Activated T-cell treated with anti-CD3 and anti-CD28 coated beads, Interleukin-2, amount 50 U/mL, for 72 hours (primary cell): ENCODE data around the gene PPEF1. TPM values are rescaled to one million over a fixed set of nuclear protein-coding genes. Genes with fewer than 3 reads are reported as not detected.

Experiments used
- ATAC-seq, 2 donors: fragments of 150-1000 bp; cut with Tn5 transposase; replicated peaks in 1 of 2; 2 replicates each; pipeline ENCODE4 v1.10.0; 2021; ENCODE audit warnings: moderate library complexity in 2 of 2, mild to moderate bottlenecking in 1 of 2
- DNase-seq, 2 donors: peaks; one replicate each; pipeline ENCODE4 v3.0.0; 2021 to 2022; ENCODE audit warnings: mixed read lengths in 1 of 2
- H3K27ac Mint-ChIP-seq: one replicate; pipeline ENCODE4 v1.8.0; 2022; ENCODE audit warnings: mild to moderate bottlenecking, moderate library complexity, mixed read lengths
- H3K27me3 Mint-ChIP-seq: one replicate; pipeline ENCODE4 v1.8.0; 2022; ENCODE audit warnings: low read depth, mixed read lengths
- H3K36me3 Mint-ChIP-seq, 2 donors: one replicate each; pipeline ENCODE4 v1.8.0; 2022; ENCODE audit warnings: mixed read lengths in 2 of 2, mild to moderate bottlenecking in 1 of 2; ENCODE audit not compliant: insufficient read depth in 2 of 2
- H3K4me1 Mint-ChIP-seq: one replicate; pipeline ENCODE4 v1.8.0; 2022; ENCODE audit warnings: low read depth, mixed read lengths
- H3K4me3 Mint-ChIP-seq, 2 donors: one replicate each; pipeline ENCODE4 v1.8.0; 2022; ENCODE audit warnings: mild to moderate bottlenecking in 2 of 2, mixed read lengths in 2 of 2, moderate library complexity in 2 of 2
- H3K9me3 Mint-ChIP-seq, 2 donors: one replicate each; pipeline ENCODE4 v1.8.0; 2022; ENCODE audit warnings: mixed read lengths in 2 of 2
- total RNA-seq, 2 donors: library from RNA; stranded (reverse); gene quantifications; one replicate each; pipeline ENCODE4 v1.2.3, GENCODE V29; 2022

PPEF1 gene
- total RNA-seq, 2 donors from 2014 or later: 0.74 to 0.97 TPM

DNA sequence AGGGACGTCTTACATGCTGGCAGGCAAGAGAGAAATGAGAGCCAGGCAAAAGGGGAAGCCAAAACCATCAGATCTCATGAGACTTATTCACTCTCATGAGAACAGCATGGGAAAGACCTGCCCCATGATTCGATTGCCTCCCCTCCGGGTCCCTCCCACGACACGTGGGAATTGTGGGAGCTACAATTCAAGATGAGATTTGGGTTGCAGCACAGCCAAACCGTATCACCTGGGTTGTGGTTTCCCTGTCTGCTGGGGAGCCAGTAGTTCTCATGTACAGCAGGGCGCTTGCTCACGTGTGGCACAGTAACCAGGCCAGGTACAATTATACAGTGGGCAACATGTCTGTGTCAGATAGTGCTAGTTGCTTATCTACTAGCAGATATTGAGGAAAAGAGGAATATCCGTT is 24.5 kb upstream of the PPEF1 start:
- H3K27ac Mint-ChIP-seq: no peak overlapping the region
- DNase-seq: no peak
- peaks cover 0 to 2% of the 10 kb centered on the region in 2 donors for H3K9me3 Mint-ChIP-seq
- H3K36me3 Mint-ChIP-seq: peaks cover 0 to 2% of the 10 kb centered on the region in 2 donors
- ATAC-seq: no peak
- no peak overlapping the region for H3K4me3 Mint-ChIP-seq
- no peaks in the 10 kb centered on the region for H3K27me3 Mint-ChIP-seq
- H3K4me1 Mint-ChIP-seq: no peaks in the 10 kb centered on the region

- no peak overlapping the region for H3K4me3 Mint-ChIP-seq
- H3K27ac Mint-ChIP-seq: no peak overlapping the region
- H3K36me3 Mint-ChIP-seq: no peaks in the 10 kb centered on the region
- DNase-seq: no peak
- peaks cover 9% of the 10 kb centered on the region for H3K27me3 Mint-ChIP-seq
- H3K9me3 Mint-ChIP-seq: no peaks in the 10 kb centered on the region
- no peaks in the 10 kb centered on the region for H3K4me1 Mint-ChIP-seq
- no peak for ATAC-seq
Observed at GRCh38 chrX:18687856-18688495, 19.5 kb upstream of the PPEF1 start.

GRCh38 chrX:18691431-18691830 is 16.0 kb upstream of the PPEF1 start:
- Mint-ChIP-seq H3K36me3 (peaks cover 0 to 2% of the 10 kb centered on the region in 2 donors), H3K4me3 (no peak overlapping the region), H3K27me3 (peaks cover 11% of the 10 kb centered on the region), H3K9me3 (no peaks in the 10 kb centered on the region), H3K4me1 (no peaks in the 10 kb centered on the region), H3K27ac (no peak overlapping the region)
- ATAC-seq: no peak
- DNase-seq: no peak

DNA sequence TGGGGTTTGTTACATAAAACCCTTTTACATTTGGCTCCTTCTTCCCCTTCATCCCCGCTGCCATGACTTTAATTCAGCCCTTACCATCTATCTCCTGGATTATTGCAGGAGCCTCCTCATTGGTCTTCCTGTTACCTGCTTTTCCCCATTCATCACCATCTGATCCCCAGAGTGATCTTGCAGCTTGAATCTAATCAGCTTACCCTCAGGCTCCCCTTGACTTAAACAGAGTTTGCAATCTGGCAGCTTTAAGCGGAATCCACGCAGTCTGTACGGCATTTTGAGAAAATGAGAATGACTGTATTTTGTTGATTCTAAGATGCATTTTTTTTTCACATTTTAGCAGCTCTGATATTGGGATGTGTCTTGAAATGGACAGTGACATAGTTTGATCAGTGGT is 14.9 kb upstream of the PPEF1 start:
- Mint-ChIP-seq H3K27me3 (peaks cover 11% of the 10 kb centered on the region), H3K27ac (no peak overlapping the region), H3K4me1 (no peaks in the 10 kb centered on the region), H3K4me3 (no peak overlapping the region), H3K36me3 (peaks cover 0 to 2% of the 10 kb centered on the region in 2 donors), H3K9me3 (no peaks in the 10 kb centered on the region)
- ATAC-seq (no peak), DNase-seq (no peak)

- Mint-ChIP-seq H3K4me1 (no peaks in the 10 kb centered on the region), H3K36me3 (peaks cover 0 to 2% of the 10 kb centered on the region in 2 donors), H3K9me3 (no peaks in the 10 kb centered on the region), H3K27me3 (peaks cover 11% of the 10 kb centered on the region), H3K27ac (no peak overlapping the region), H3K4me3 (no peak overlapping the region)
- DNase-seq: no peak
- no peak for ATAC-seq
Observed at GRCh38 chrX:18696653-18697052, 10.8 kb upstream of the PPEF1 start.

DNA sequence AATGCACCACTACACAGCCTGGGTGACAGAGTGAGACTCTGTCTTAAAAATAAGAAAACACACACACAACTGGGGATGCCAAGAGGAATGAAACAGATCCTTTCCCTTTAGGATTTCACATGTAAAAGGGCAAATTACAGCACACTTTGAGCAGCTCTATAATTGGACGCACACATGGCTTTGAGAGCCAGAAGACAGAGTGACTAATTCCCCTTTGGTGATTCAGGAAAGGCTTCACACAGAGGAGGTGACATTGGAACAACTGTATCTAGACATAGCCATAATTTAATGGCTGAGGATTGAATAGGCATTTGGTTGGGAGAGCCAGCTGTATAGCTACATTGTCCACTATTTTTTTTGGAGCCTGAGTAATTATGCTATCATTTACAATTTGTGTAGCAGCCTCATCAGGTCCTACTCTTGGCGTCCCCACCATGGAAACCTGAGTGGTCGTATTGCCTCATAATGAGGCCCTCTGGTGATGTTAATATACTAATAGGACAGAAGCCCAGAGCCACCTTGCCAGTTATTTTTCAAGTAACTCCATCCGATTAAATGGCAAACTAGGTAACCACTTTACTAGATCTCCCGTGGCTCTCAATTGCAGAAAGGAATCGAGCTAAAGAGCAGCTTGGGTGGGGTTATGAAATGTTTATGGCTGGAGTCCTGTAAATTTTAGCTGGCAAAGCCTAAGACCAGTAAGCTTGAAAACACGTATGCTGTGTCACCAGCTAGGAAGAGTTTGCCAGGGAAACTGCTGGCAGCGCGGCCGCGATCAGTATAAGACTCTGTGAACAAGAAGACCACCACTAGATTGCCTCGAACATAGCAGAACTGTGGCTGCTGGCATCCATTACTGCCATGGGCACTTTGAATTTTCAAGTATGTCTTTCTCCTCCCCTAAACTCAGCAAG is 8.5 kb upstream of the PPEF1 start:
- Mint-ChIP-seq H3K36me3 (peaks cover 0 to under 1% of the 10 kb centered on the region in 2 donors), H3K27ac (no peak overlapping the region), H3K27me3 (no peaks in the 10 kb centered on the region), H3K9me3 (no peaks in the 10 kb centered on the region), H3K4me1 (no peaks in the 10 kb centered on the region), H3K4me3 (no peak overlapping the region)
- DNase-seq: no peak
- ATAC-seq: no peak

- H3K27me3 Mint-ChIP-seq: no peaks in the 10 kb centered on the region
- no peaks in the 10 kb centered on the region for H3K9me3 Mint-ChIP-seq
- no peaks in the 10 kb centered on the region for H3K36me3 Mint-ChIP-seq
- H3K4me1 Mint-ChIP-seq: no peaks in the 10 kb centered on the region
- no peak overlapping the region for H3K27ac Mint-ChIP-seq
- DNase-seq (no peak), ATAC-seq (no peak)
- no peak overlapping the region for H3K4me3 Mint-ChIP-seq
Observed at GRCh38 chrX:18701621-18702361, 5.7 kb upstream of the PPEF1 start.

DNA sequence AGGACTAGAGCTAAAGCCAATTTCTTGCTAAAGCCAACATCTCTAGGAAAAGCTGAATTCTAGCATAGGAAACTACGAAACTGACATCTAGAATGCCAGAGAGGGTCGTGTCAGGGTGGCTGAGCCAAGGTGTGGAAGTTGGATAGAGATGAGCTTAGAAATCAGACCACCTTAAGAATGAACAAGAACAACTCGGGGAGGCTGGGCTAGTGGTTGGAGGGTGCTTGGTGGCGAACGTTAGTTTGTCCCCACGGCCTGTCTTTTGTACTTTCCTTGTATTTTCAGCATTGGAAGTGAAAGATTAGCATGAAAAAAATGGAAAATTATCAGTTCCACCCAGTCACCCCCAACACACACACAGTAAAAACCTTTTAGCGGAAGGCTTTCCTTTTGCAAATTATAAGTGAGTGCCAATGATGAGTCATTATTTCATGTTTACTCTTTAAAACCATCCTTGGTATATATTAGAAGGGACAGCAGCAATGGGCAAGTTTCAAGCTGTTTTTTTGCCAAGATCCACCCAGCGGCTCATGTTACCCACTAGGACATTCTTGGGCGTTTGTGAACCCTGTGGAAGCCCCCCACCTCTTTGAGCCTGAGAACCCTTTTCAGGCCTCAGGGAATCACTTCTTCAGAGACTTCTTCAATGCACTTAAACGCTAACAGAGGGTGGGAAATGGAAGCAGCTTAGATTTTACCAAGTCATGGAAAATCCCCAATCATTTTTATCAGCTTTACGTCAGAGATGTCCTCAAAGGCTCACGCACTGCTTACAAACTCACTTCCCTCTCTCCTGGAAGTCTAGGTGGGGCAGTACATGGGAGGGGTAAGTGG is 4.9 kb upstream of the PPEF1 start:
- no peaks in the 10 kb centered on the region for H3K27me3 Mint-ChIP-seq
- DNase-seq (no peak), ATAC-seq (no peak)
- H3K4me1 Mint-ChIP-seq: no peaks in the 10 kb centered on the region
- H3K4me3 Mint-ChIP-seq: no peak overlapping the region
- H3K27ac Mint-ChIP-seq: no peak overlapping the region
- H3K9me3 Mint-ChIP-seq: no peaks in the 10 kb centered on the region
- no peaks in the 10 kb centered on the region for H3K36me3 Mint-ChIP-seq

GRCh38 chrX:18709833-18710232 is 2.4 kb downstream of the PPEF1 start:
- no peaks in the 10 kb centered on the region for H3K4me1 Mint-ChIP-seq
- H3K9me3 Mint-ChIP-seq: no peaks in the 10 kb centered on the region
- DNase-seq: no peak
- no peaks in the 10 kb centered on the region for H3K27me3 Mint-ChIP-seq
- H3K36me3 Mint-ChIP-seq: no peaks in the 10 kb centered on the region
- no peak for ATAC-seq
- no peak overlapping the region for H3K27ac Mint-ChIP-seq
- no peak overlapping the region for H3K4me3 Mint-ChIP-seq

- no peaks in the 10 kb centered on the region for H3K27me3 Mint-ChIP-seq
- no peaks in the 10 kb centered on the region for H3K4me1 Mint-ChIP-seq
- no peaks in the 10 kb centered on the region for H3K9me3 Mint-ChIP-seq
- no peak overlapping the region for H3K4me3 Mint-ChIP-seq
- no peaks in the 10 kb centered on the region for H3K36me3 Mint-ChIP-seq
- H3K27ac Mint-ChIP-seq: no peak overlapping the region
- DNase-seq: no peak
- no peak for ATAC-seq
Observed at GRCh38 chrX:18714910-18715309, 7.5 kb downstream of the PPEF1 start.

DNA sequence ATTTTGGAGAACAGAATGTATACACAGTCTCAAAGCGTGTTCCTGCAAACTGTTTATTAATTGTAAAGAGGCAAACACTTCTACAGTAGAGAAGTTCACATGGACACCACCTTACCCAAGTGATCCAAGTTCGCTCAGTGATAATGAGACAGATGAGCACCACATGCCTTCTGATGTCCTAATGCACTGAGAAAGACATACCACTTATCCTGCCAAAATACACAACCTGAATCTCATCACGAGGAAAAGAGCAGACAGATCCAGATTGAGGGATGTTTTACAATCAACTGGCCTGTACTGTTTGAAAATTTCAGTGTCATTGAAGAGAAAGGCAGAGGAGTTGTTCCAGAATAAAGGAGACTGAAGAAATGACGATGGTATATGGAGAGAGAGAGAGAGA is 12.4 kb downstream of the PPEF1 start:
- DNase-seq (no peak), ATAC-seq (no peak)
- H3K4me3 Mint-ChIP-seq: no peak overlapping the region
- H3K9me3 Mint-ChIP-seq: no peaks in the 10 kb centered on the region
- H3K36me3 Mint-ChIP-seq: no peaks in the 10 kb centered on the region
- no peaks in the 10 kb centered on the region for H3K4me1 Mint-ChIP-seq
- no peaks in the 10 kb centered on the region for H3K27me3 Mint-ChIP-seq
- H3K27ac Mint-ChIP-seq: no peak overlapping the region

DNA sequence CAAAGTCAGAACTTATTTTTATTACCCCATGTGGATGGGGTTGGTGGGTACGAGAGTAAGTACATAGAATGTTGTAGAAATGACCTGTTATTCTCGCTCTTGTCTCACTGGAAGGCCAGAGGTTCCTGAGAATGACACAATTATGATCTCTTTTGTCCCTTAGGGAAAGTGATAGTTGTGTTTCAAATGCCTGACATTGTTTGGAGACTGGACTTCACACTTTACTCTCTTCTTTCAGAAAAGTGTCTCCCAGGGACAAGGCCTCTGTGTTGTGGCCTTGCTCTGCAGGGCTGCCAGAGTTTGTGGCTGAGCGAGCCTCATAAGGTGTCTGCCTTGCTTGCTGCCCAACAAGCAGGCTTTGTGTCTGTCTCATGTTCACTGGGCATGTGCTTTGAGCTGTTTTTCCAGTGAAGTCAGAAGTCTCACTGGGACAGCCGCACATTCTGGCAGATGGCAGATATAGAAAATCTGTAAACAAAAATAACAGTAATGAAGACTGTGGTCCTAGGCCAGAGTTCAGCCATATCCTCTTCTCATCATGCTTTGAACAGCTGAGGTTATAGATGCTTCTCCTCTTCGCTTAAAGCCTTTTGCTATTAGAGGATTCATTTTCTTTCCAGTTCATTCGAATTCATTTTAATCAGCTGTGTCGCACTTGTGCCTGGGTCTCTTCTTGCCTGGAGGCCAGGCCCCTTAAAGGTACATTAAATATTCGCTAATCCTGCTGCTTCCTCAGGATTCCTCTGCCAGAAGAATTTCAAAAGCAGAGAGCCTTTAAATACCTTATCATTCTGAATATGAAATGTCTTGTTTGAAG is 14.4 kb downstream of the PPEF1 start:
- DNase-seq: no peak
- H3K27me3 Mint-ChIP-seq: no peaks in the 10 kb centered on the region
- peaks cover 8% of the 10 kb centered on the region for H3K4me1 Mint-ChIP-seq
- H3K9me3 Mint-ChIP-seq: no peaks in the 10 kb centered on the region
- H3K36me3 Mint-ChIP-seq: no peaks in the 10 kb centered on the region
- no peak for ATAC-seq
- H3K27ac Mint-ChIP-seq: no peak overlapping the region
- H3K4me3 Mint-ChIP-seq: no peak overlapping the region
